A549 (cell line): ENCODE data around the gene LBR.
"Not testable (repeated sequence)": the region's sequence is repeated elsewhere in the genome, so short reads cannot be mapped to it uniquely, and the experiment has no call there.

Experiments used
- CBX8 ChIP-seq: fragments of 200-600 bp; sonication (generic); IDR thresholded peaks from 2 replicates; pipeline ENCODE4 v1.6.1; 2016
- CEBPB ChIP-seq, 2 experiments: fragments of >200 bp in 1 of 2; sonication (Bioruptor Twin) in 1 of 2; formaldehyde crosslinking in 1 of 2; IDR thresholded peaks; 2 replicates each; pipeline ENCODE4 v1.6.1; 2012 to 2016
- CTCF ChIP-seq: fragments of >200 bp; sonication (Bioruptor Twin); formaldehyde crosslinking; IDR thresholded peaks from 3 replicates; pipeline ENCODE4 v1.5.1; 2016
- EHMT2 ChIP-seq: fragments of 200-600 bp; sonication (generic); IDR thresholded peaks from 2 replicates; pipeline ENCODE4 v1.6.1; 2016; ENCODE audit warnings: antibody characterized with exemption, low read depth, mild to moderate bottlenecking, moderate library complexity
- EP300 ChIP-seq, 2 experiments: fragments of >200 bp; sonication (Bioruptor Twin); formaldehyde crosslinking; IDR thresholded peaks; 2 replicates in 1 of 2; 3 replicates in 1 of 2; pipeline ENCODE4 v1.6.1; 2016 to 2017
- FOXS1 ChIP-seq: fragments of 250-450 bp; sonication (Bioruptor Pico); IDR thresholded peaks from 2 replicates; pipeline ENCODE4 v1.5.0; 2020; ENCODE audit warnings: mild to moderate bottlenecking, moderate library complexity
- KDM1A ChIP-seq: fragments of 200-600 bp; sonication (generic); IDR thresholded peaks from 2 replicates; pipeline ENCODE4 v1.6.1; 2016; ENCODE audit warnings: low read depth, mild to moderate bottlenecking
- MAZ ChIP-seq: fragments of 150-350 bp; IDR thresholded peaks from 2 replicates; pipeline ENCODE4 v1.6.1; 2014; ENCODE audit warnings: antibody characterized with exemption, low read depth, low read length, borderline replicate concordance
- NR3C1 ChIP-seq: fragments of >200 bp; sonication (Bioruptor Twin); formaldehyde crosslinking; IDR thresholded peaks from 3 replicates; pipeline ENCODE4 v1.6.1; 2017
- POLR2A ChIP-seq: IDR thresholded peaks from 2 replicates; pipeline ENCODE4 v1.6.1; 2012; ENCODE audit warnings: mild to moderate bottlenecking, low read length
- RAD21 ChIP-seq, 2 experiments: fragments of >200 bp in 1 of 2; sonication (Bioruptor Twin) in 1 of 2; formaldehyde crosslinking in 1 of 2; IDR thresholded peaks in 1 of 2; conservative IDR thresholded peaks in 1 of 2; 2 replicates in 1 of 2; 3 replicates in 1 of 2; pipeline ENCODE4 v1.6.1; 2012 to 2018; ENCODE audit warnings: inconsistent platforms in 1 of 2
- RCOR1 ChIP-seq: fragments of 150-350 bp; IDR thresholded peaks from 2 replicates; pipeline ENCODE4 v1.6.1; 2014; ENCODE audit warnings: antibody characterized with exemption, low read length, low read depth
- TFCP2L1 ChIP-seq: fragments of 250-450 bp; sonication (Bioruptor Pico); IDR thresholded peaks from 2 replicates; pipeline ENCODE4 v1.5.0; 2021; ENCODE audit warnings: mild to moderate bottlenecking
- TF ChIP-seq, protein P1 (sequence below): fragments of 200-600 bp; sonication (generic); IDR thresholded peaks from 2 replicates; pipeline ENCODE4 v1.6.1; 2016; ENCODE audit warnings: antibody characterized with exemption, mild to moderate bottlenecking, moderate library complexity

- TF ChIP-seq CTCF; EP300 (IDR thresholded peaks at IDR 0.05); TFCP2L1; CEBPB (IDR thresholded peaks at IDR 0.05); POLR2A; CBX8; MAZ; EHMT2; FOXS1 (CRISPR knock-in tag); NR3C1; RCOR1; RAD21 (conservative IDR thresholded peaks at IDR 0.05 in 1 of 2, IDR thresholded peaks at IDR 0.05 in 1 of 2); KDM1A: not testable (repeated sequence)
- TF ChIP-seq, protein P1, sequence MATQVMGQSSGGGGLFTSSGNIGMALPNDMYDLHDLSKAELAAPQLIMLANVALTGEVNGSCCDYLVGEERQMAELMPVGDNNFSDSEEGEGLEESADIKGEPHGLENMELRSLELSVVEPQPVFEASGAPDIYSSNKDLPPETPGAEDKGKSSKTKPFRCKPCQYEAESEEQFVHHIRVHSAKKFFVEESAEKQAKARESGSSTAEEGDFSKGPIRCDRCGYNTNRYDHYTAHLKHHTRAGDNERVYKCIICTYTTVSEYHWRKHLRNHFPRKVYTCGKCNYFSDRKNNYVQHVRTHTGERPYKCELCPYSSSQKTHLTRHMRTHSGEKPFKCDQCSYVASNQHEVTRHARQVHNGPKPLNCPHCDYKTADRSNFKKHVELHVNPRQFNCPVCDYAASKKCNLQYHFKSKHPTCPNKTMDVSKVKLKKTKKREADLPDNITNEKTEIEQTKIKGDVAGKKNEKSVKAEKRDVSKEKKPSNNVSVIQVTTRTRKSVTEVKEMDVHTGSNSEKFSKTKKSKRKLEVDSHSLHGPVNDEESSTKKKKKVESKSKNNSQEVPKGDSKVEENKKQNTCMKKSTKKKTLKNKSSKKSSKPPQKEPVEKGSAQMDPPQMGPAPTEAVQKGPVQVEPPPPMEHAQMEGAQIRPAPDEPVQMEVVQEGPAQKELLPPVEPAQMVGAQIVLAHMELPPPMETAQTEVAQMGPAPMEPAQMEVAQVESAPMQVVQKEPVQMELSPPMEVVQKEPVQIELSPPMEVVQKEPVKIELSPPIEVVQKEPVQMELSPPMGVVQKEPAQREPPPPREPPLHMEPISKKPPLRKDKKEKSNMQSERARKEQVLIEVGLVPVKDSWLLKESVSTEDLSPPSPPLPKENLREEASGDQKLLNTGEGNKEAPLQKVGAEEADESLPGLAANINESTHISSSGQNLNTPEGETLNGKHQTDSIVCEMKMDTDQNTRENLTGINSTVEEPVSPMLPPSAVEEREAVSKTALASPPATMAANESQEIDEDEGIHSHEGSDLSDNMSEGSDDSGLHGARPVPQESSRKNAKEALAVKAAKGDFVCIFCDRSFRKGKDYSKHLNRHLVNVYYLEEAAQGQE: not testable (repeated sequence)
Observed at GRCh38 chr1:225473676-225474438, 46.0 kb upstream of the LBR start.
